ENCODE results near the gene WDR72. TPM values are rescaled to one million over a fixed set of nuclear protein-coding genes. Genes with fewer than 3 reads are reported as not detected.
"Not testable (repeated sequence)": the region's sequence is repeated elsewhere in the genome, so short reads cannot be mapped to it uniquely, and the experiment has no call there.

WDR72 gene
- total RNA-seq = 12.7 TPM

DNA sequence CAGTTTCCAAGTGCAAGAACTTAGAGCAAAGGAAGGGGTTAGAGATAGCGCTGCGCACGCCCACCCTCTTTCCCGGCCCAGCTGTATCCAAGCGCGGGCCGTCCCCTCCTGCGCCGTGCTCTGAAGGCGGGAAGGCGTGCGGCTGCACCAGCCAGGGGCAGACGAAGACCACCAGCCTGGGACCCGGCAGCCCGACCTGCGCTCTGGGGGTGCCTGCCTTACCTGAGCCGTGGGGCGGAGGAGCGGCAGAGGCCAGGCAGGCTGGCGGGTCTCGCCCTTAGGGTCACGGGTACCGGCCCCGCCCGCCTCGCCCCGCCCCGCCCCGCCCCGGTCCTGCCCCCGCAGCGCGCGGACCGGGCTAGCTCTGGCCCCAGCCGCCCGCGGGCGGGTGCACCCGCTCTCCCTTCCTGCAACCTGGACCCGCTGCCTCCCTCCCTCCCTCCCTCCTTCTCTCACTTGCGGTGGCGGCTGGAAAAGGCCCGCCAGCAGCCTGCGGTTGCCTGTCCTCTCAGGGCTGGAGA, at the start of gene WDR72:
Gene WDR72, minus strand, starts transcription at position 253 of the 521 bp plus-strand sequence. CDS start 26,514 bp downstream, outside the sequence.
- peak in 2 of 3 donors; percentile 19 to 23 for DNase-seq (ENCODE audit: low read depth in 2 of 3, low spot score in 2 of 3)

GRCh38 chr15:53808058-53808706, 48.7 kb upstream of the WDR72 start:
- DNase-seq (ENCODE audit: low read depth in 2 of 3, low spot score in 2 of 3) = peak in 1 of 3 donors; percentile 15

GRCh38 chr15:53807501-53807900, 48.0 kb upstream of the WDR72 start:
- DNase-seq (ENCODE audit: low read depth in 2 of 3, low spot score in 2 of 3) = no peak

DNA sequence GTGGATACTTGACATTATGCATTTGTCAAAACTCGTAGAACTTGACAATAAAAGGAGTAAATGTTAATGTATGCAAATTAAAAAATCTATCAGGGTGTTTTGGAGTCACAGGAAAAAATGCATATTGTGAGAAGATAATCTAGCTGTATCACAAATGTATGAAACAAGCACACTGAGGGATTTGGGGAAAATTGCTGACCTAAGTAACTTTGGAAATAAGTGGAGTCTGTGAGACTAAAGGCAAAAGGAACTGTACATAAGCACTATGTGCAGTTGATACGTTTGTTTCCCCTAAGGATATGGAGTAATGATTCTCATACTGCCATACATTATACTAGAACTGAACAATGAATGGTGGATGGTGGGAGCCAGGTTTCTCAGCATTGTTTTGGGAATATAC, 43.2 kb upstream of the WDR72 start:
- DNase-seq (ENCODE audit: low read depth in 2 of 3, low spot score in 2 of 3) = no peak

DNA sequence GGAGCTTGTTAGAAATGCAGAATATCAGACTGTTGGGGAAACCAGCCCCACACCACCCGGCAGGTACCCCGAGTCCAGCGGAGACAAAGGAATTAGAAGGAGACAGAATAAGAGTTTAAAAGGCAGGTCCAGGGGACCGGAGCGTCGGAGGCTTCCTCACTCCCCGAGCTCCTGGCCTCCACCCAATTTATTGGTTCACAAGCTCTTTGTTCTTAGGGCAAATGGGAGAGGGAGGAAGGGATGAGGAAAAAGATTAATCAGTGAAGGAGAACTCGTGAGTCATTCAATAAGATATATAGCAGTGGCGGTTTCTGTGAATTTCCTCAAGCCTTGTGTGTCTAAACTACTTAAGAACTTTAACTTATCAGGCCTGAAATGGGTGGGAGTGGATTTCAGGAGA, 32.1 kb upstream of the WDR72 start:
- no peak for DNase-seq (ENCODE audit: low read depth in 2 of 3, low spot score in 2 of 3)

- no peak for DNase-seq (ENCODE audit: low read depth in 2 of 3, low spot score in 2 of 3)
These were observed 30.4 kb upstream of the WDR72 start for GRCh38 chr15:53789654-53790375.

DNA sequence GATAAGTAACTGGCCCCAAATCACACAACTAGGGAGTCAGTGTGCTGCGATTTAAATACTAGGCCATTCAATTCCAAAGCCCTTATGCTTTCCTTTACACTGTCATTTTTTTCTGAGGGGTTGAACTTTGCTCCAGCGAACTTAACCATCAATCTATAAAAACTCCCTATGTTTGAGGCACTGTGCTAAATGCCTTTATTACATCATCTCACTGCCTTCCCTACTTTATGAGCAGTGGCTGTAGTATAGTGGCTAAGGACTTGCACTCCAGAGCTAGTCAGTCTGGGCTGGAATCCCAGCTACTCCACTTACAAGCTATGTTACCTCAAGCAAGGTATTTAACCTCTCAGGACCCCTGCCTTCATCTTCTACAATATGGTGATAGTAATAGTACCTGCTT, 26.9 kb upstream of the WDR72 start:
- no peak for DNase-seq (ENCODE audit: low read depth in 2 of 3, low spot score in 2 of 3)

GRCh38 chr15:53785241-53785640, 25.8 kb upstream of the WDR72 start:
- not testable (repeated sequence) for DNase-seq (ENCODE audit: low read depth in 2 of 3, low spot score in 2 of 3)

DNA sequence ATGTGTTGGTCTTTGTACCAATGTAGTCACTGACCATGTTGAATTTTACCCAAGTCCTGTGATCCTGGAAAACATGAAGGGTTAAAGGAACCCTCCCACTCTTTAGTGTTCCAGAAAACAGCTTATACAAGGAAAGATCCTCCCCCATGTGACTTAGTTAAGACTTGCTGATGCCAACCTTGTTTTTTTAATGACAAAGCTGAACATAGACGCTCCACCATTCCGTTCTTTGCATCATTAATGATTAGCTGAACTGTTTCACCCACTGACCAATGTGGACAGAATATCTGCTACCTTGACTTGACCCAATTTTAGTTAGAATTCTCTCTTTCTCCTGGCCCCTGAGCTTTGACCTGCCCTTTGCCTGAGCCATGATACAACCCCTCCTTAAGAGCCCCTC, 3.5 kb upstream of the WDR72 start:
- DNase-seq (ENCODE audit: low read depth in 2 of 3, low spot score in 2 of 3) = no peak

DNA sequence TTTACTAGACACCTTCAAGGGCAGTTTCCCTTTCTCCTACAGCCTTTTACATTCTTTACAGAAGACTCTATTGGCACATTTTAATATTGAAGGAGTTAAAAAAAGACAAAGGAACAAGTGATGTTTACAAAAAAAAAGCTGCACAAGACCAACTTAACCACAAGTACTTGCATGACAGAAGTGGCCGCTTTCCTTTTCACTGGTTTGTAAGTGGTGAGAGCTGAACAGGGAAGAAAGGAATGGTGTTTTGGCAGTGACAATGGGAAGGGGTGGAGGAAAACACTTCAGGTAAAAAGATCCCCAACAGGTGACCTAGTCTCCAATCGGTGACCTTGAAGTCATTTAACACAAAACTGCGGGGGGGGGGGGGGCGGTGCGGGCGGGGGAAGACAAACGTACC, 1.1 kb downstream of the WDR72 start:
- DNase-seq (ENCODE audit: low read depth in 2 of 3, low spot score in 2 of 3) = peak in 1 of 3 donors; percentile 52

- no peak for DNase-seq (ENCODE audit: low read depth in 2 of 3, low spot score in 2 of 3)
These were observed 1.6 kb downstream of the WDR72 start for GRCh38 chr15:53757906-53758305.

- DNase-seq (ENCODE audit: low read depth in 2 of 3, low spot score in 2 of 3) = no peak
These were observed 5.7 kb downstream of the WDR72 start for GRCh38 chr15:53753813-53754212.

DNA sequence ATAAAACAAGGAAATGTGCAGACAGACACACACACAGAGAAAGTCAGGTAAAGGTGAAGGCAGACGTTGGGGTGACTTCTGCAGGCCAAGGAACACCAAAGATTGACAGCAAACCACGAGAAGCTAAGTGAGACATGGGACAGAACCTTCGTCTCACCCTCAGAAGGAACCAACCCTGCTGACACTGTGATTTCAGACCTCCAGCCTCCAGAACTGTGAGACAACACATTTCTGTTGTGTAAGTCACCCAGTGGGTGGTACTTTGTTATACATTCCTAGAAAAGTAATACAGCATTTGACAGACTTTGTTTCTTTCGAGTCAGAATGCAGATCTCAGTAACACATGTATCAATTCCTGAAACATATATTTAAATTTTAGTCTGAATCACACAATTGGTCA, 7.1 kb downstream of the WDR72 start:
- no peak for DNase-seq (ENCODE audit: low read depth in 2 of 3, low spot score in 2 of 3)

- no peak for DNase-seq (ENCODE audit: low read depth in 2 of 3, low spot score in 2 of 3)
These were observed 11.9 kb downstream of the WDR72 start for GRCh38 chr15:53747501-53748068.

DNA sequence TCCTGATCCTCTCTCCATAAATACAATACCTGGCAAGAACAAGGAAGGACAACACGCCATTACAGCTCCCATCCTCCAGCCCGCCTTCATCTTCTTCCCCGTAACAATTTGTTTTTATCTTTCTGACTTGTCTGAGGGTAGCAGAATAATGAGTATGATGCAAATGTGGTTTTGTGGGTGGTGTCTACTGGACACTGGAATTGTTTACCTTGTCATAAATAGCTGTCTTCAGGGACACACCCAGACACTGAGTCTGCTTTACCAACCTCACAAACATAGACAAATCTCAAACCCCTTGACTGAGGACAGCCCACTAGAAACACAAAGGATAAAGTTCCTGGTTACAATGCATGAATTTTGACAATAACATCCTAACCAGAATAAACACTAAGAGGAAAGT, 13.4 kb downstream of the WDR72 start:
- DNase-seq (ENCODE audit: low read depth in 2 of 3, low spot score in 2 of 3) = no peak

- DNase-seq (ENCODE audit: low read depth in 2 of 3, low spot score in 2 of 3) = no peak
These were observed 19.8 kb downstream of the WDR72 start for GRCh38 chr15:53739651-53740050.

DNA sequence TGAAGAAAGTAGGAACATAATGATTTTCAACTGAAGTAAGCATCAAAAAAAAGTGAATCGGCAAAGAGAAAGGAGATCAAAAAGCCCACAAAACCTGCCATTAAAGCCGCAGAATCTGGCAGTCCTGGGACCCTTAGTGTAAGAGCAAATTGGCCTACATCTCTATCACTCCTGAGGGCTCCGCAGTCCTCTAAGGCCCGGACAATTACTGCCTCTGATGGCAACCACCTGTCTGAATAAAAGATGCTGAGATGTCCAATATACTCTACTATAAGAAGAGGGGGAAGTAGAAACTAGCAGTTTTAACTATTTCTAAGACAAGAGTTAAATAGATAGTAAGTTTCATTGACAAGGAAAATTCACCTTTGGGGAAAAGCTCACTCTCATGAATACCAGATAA, 20.3 kb downstream of the WDR72 start:
- no peak for DNase-seq (ENCODE audit: low read depth in 2 of 3, low spot score in 2 of 3)

DNA sequence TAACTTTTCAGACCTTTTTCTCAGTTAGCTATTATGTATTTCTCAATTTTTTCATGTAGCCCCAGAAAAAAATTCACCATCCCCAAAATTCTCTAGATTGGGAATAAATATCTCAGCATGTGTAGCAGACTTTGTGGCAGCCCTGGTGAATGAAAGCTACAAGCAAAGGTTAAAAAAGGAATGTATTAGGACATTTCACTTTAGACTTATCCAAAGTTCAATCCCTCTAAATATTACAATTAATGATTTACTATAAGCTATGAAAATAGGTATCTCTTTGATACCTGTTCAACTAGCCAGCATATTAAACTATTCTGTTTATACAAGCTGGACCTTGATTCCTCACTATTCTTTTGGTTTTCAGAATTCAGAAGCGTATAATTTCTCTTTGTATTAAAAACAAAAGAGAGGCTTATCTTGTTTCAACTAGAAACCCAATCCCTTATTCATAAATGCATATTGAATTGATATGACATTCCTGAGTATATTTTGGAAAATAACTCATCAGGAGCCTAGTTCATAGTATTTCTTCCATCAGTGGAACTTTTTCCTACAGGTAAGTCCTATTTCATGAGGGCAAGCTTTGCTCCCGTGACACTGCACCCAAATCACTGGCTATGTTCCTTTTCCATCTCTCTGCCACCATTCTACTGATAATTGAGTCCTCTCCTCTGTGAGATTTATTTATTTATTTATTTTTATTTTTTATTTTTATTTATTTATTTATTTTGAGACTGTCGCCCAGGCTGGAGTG, 38.0 kb downstream of the WDR72 start:
- no peak for DNase-seq (ENCODE audit: low read depth in 2 of 3, low spot score in 2 of 3)

DNA sequence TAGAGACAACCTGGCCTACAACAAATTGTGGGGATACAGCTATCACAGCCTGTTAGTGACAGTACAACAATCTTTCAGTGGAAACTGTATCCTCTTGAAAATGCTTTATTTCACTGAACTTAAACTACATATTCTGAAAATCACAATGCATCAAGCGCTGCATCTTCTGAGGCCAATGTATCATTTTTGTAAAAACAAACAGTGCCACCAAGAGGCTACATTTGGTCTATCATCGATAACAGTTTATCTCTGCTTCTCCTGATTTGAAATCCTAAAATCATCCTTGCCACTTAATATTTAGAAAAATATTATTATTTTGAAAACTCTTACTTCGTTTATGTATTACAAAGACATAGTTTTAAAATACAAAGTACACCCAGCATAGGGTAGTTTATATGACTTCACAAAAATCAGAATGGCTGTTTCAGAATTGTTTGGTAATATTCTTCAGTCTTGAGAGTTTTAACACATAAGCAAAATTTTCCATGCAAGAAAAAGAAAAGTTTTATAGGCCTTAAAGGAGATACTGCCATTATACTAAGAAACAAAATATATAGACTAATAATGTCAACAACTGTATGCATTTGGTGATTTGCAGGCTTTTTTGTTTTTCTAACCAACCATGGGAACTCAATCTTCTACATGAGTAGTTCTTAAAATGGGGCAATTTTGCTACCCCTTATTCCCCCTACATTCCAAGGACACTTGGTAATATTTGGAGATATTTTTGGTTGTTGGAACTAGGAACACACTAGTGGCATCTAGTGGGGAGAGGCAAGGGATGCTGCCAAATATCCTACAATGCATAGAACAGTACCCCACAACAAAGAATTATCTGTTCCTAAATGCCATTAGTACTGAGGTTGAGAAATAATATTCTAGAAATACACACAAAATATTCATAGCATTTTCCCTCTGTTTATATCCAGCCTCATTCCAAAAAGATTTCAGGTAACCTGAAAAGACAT, 42.3 kb downstream of the WDR72 start:
- DNase-seq (ENCODE audit: low read depth in 2 of 3, low spot score in 2 of 3) = peak in 2 of 3 donors; percentile 5 to 42

DNA sequence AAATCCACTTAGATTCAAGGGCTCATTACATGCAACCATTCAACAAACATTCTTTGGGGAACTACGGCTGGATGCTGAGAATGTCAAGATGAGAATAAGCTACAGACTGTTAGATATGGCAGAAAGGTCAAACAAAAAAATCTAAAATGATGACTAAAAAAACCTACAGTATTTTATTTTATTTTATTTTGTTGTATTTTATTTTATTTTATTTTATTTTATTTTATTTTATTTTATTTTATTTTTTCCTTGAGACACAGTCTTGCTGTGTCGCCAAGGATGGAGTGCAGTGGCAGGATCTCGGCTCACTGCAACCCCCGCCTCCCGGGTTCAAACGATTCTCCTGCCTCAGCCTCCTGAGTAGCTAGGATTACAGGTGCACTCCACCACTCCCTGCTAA, 46.2 kb downstream of the WDR72 start:
- no peak for DNase-seq (ENCODE audit: low read depth in 2 of 3, low spot score in 2 of 3)
